ENCODE data around the gene DNM2.
"Not testable (repeated sequence)": the region's sequence is repeated elsewhere in the genome, so short reads cannot be mapped to it uniquely, and the experiment has no call there.

Gene DNM2

GRCh38 chr19:10727685-10728201 is 9.9 kb downstream of the DNM2 start:
- DNase-seq: no peak

GRCh38 chr19:10729411-10729810 is 11.5 kb downstream of the DNM2 start:
- no peak for DNase-seq

GRCh38 chr19:10730932-10731331 is 13.1 kb downstream of the DNM2 start:
- DNase-seq: no peak

GRCh38 chr19:10735741-10736140 is 17.9 kb downstream of the DNM2 start:
- DNase-seq: no peak

- DNase-seq: no peak
These were observed 18.3 kb downstream of the DNM2 start for GRCh38 chr19:10736189-10736588.

- DNase-seq: no peak
These were observed 19.2 kb downstream of the DNM2 start for GRCh38 chr19:10736916-10737551.

GRCh38 chr19:10737722-10738121 is 19.8 kb downstream of the DNM2 start:
- no peak for DNase-seq

GRCh38 chr19:10740798-10741197 is 22.9 kb downstream of the DNM2 start:
- DNase-seq: no peak

GRCh38 chr19:10742476-10742875 is 24.6 kb downstream of the DNM2 start:
- no peak for DNase-seq

- DNase-seq: no peak
These were observed 26.4 kb downstream of the DNM2 start for GRCh38 chr19:10744253-10744798.

GRCh38 chr19:10744801-10745293 is 27.0 kb downstream of the DNM2 start:
- DNase-seq: no peak

GRCh38 chr19:10746437-10746836 is 28.6 kb downstream of the DNM2 start:
- not testable (repeated sequence) for DNase-seq

- no peak for DNase-seq
These were observed 29.4 kb downstream of the DNM2 start for GRCh38 chr19:10747271-10747670.

GRCh38 chr19:10747674-10748073 is 29.8 kb downstream of the DNM2 start:
- DNase-seq: no peak

- no peak for DNase-seq
These were observed 30.5 kb downstream of the DNM2 start for GRCh38 chr19:10748195-10748926.

- no peak for DNase-seq
These were observed 31.1 kb downstream of the DNM2 start for GRCh38 chr19:10748927-10749434.

GRCh38 chr19:10749435-10750384 is 31.8 kb downstream of the DNM2 start:
- DNase-seq: no peak

GRCh38 chr19:10751109-10751953 is 33.5 kb downstream of the DNM2 start:
- DNase-seq: peak in 1 of 2 donors; percentile 20

GRCh38 chr19:10752237-10752912 is 34.5 kb downstream of the DNM2 start:
- no peak for DNase-seq

GRCh38 chr19:10752913-10753704 is 35.2 kb downstream of the DNM2 start:
- no peak for DNase-seq
